ENCODE results near the gene ACKR1.

GRCh38 chr1:159162516-159163265 is 42.0 kb upstream of the ACKR1 start:
- TF ChIP-seq FOXP2 (optimal IDR thresholded peaks at IDR 0.05; ENCODE audit: borderline replicate concordance, extremely low read depth, extremely low read length, insufficient read depth) (no peak), TAF1 (IDR thresholded peaks at IDR 0.05; ENCODE audit: borderline replicate concordance, insufficient read depth, low read length) (no peak), REST (IDR thresholded peaks at IDR 0.05; ENCODE audit: insufficient read depth in 1 of 2, low read depth in 2 of 2, low read length in 2 of 2) (no peak)

Data from PFSK-1 (cell line).